SK-N-SH treated with all-trans-retinoic acid at 6 μM for 48 hours (cell line): ENCODE measurements around the gene TACO1.

Source experiments
- ATAC-seq: fragments of 200-7000 bp; cut with Tn5 transposase; 3 replicates; pipeline ENCODE4 v1.9.1; 2020; ENCODE audit warnings: mild to moderate bottlenecking, moderate library complexity
- ARNTL ChIP-seq: fragments of 450-650 bp; formaldehyde crosslinking; IDR thresholded peaks from 2 replicates; pipeline ENCODE4 v1.5.0; 2020; ENCODE audit warnings: low read depth, mild to moderate bottlenecking, moderate library complexity, borderline replicate concordance
- BACH2 ChIP-seq: fragments of 250-450 bp; sonication (Bioruptor Pico); IDR thresholded peaks from 2 replicates; pipeline ENCODE4 v1.9.0; 2021; ENCODE audit warnings: mild to moderate bottlenecking, borderline replicate concordance
- ESRRG ChIP-seq: fragments of 250-450 bp; sonication (Bioruptor Pico); IDR thresholded peaks from 2 replicates; pipeline ENCODE4 v1.6.1; 2021; ENCODE audit warnings: mild to moderate bottlenecking
- GLIS3 ChIP-seq: fragments of 250-450 bp; sonication (Bioruptor Pico); IDR thresholded peaks from 2 replicates; pipeline ENCODE4 v1.5.0; 2020; ENCODE audit warnings: mild to moderate bottlenecking, moderate library complexity
- ISL1 ChIP-seq: fragments of 250-450 bp; sonication (Bioruptor Pico); IDR thresholded peaks from 2 replicates; pipeline ENCODE4 v2.1.2; 2022; ENCODE audit warnings: mild to moderate bottlenecking, moderate library complexity
- OSR1 ChIP-seq: fragments of 250-450 bp; sonication (Bioruptor Pico); IDR thresholded peaks from 2 replicates; pipeline ENCODE4 v1.8.0; 2022; ENCODE audit warnings: moderate library complexity, mild to moderate bottlenecking, inconsistent platforms
- PPARA ChIP-seq: fragments of 250-450 bp; sonication (Bioruptor Pico); IDR thresholded peaks from 2 replicates; pipeline ENCODE4 v1.5.0; 2020; ENCODE audit warnings: mild to moderate bottlenecking, borderline replicate concordance
- RARB ChIP-seq: fragments of 250-450 bp; sonication (Bioruptor Pico); IDR thresholded peaks from 2 replicates; pipeline ENCODE4 v1.8.0; 2021; ENCODE audit warnings: mild to moderate bottlenecking, moderate library complexity
- TCF4 ChIP-seq: fragments of 250-450 bp; sonication (Bioruptor Pico); IDR thresholded peaks from 2 replicates; pipeline ENCODE4 v1.8.0; 2021; ENCODE audit warnings: mild to moderate bottlenecking, moderate library complexity, borderline replicate concordance
- TOX ChIP-seq: fragments of 250-450 bp; sonication (Bioruptor Pico); IDR thresholded peaks from 2 replicates; pipeline ENCODE4 v1.8.0; 2021; ENCODE audit warnings: mild to moderate bottlenecking, moderate library complexity, borderline replicate concordance
- ZC3H10 ChIP-seq: fragments of 250-450 bp; sonication (Bioruptor Pico); IDR thresholded peaks from 2 replicates; pipeline ENCODE4 v1.5.1; 2021; ENCODE audit warnings: mild to moderate bottlenecking, moderate library complexity
- ZFP3 ChIP-seq: fragments of 250-450 bp; sonication (Bioruptor Pico); IDR thresholded peaks from 2 replicates; pipeline ENCODE4 v1.5.0; 2020; ENCODE audit warnings: mild to moderate bottlenecking, moderate library complexity
- ZFP30 ChIP-seq: fragments of 450-650 bp; formaldehyde crosslinking; IDR thresholded peaks from 2 replicates; pipeline ENCODE4 v1.5.0; 2022; ENCODE audit warnings: mild to moderate bottlenecking, moderate library complexity
- ZNF565 ChIP-seq: fragments of 450-650 bp; formaldehyde crosslinking; conservative IDR thresholded peaks from 2 replicates; pipeline ENCODE4 v1.5.0; 2020; ENCODE audit warnings: low read depth, mild to moderate bottlenecking, moderate library complexity
- ZNF70 ChIP-seq: fragments of 450-650 bp; formaldehyde crosslinking; IDR thresholded peaks from 2 replicates; pipeline ENCODE4 v1.5.0; 2020; ENCODE audit warnings: mild to moderate bottlenecking, moderate library complexity
- ZNF8 ChIP-seq: fragments of 450-650 bp; formaldehyde crosslinking; IDR thresholded peaks from 2 replicates; pipeline ENCODE4 v1.5.0; 2020; ENCODE audit warnings: mild to moderate bottlenecking, moderate library complexity
- TF ChIP-seq, protein P1 (sequence below): fragments of 250-450 bp; sonication (Bioruptor Pico); IDR thresholded peaks from 2 replicates; pipeline ENCODE4 v1.8.0; 2020; ENCODE audit warnings: mild to moderate bottlenecking, moderate library complexity, borderline replicate concordance
- TF ChIP-seq, protein P2 (sequence below): fragments of 250-450 bp; sonication (Bioruptor Pico); IDR thresholded peaks from 2 replicates; pipeline ENCODE4 v1.5.0; 2020; ENCODE audit warnings: mild to moderate bottlenecking, moderate library complexity
- TF ChIP-seq, protein P3 (sequence below): fragments of 250-450 bp; sonication (Bioruptor Pico); IDR thresholded peaks from 2 replicates; pipeline ENCODE4 v1.5.1; 2020; ENCODE audit warnings: low read depth, mild to moderate bottlenecking, moderate library complexity
- TF ChIP-seq, protein P4 (sequence below): fragments of 250-450 bp; sonication (Bioruptor Pico); IDR thresholded peaks from 2 replicates; pipeline ENCODE4 v1.5.1; 2021; ENCODE audit warnings: mild to moderate bottlenecking, moderate library complexity

Gene TACO1

DNA sequence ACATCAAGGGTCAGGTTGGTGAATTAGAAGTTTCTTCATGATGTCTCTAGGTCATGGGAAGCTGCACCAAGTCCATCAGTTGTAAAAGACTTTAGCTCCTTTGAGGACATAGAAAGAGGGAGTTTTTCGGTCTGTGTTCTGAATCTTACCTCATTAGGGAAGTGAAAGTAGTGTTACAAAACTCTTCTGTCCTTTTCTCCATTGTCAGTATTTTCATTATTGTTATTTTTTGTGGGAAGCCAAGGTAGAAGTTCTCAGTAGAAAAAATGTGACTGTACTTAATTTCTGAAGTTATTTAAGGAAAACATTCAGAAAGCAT, 45.8 kb downstream of the TACO1 start:
- TF ChIP-seq ZC3H10 (CRISPR knock-in tag): no peak
- TF ChIP-seq OSR1 (CRISPR knock-in tag): no peak
- TF ChIP-seq TCF4 (CRISPR knock-in tag): no peak
- TF ChIP-seq, protein P1, sequence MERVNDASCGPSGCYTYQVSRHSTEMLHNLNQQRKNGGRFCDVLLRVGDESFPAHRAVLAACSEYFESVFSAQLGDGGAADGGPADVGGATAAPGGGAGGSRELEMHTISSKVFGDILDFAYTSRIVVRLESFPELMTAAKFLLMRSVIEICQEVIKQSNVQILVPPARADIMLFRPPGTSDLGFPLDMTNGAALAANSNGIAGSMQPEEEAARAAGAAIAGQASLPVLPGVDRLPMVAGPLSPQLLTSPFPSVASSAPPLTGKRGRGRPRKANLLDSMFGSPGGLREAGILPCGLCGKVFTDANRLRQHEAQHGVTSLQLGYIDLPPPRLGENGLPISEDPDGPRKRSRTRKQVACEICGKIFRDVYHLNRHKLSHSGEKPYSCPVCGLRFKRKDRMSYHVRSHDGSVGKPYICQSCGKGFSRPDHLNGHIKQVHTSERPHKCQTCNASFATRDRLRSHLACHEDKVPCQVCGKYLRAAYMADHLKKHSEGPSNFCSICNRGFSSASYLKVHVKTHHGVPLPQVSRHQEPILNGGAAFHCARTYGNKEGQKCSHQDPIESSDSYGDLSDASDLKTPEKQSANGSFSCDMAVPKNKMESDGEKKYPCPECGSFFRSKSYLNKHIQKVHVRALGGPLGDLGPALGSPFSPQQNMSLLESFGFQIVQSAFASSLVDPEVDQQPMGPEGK (CRISPR knock-in tag): no peak
- no peak for TF ChIP-seq PPARA
- TF ChIP-seq, protein P2, sequence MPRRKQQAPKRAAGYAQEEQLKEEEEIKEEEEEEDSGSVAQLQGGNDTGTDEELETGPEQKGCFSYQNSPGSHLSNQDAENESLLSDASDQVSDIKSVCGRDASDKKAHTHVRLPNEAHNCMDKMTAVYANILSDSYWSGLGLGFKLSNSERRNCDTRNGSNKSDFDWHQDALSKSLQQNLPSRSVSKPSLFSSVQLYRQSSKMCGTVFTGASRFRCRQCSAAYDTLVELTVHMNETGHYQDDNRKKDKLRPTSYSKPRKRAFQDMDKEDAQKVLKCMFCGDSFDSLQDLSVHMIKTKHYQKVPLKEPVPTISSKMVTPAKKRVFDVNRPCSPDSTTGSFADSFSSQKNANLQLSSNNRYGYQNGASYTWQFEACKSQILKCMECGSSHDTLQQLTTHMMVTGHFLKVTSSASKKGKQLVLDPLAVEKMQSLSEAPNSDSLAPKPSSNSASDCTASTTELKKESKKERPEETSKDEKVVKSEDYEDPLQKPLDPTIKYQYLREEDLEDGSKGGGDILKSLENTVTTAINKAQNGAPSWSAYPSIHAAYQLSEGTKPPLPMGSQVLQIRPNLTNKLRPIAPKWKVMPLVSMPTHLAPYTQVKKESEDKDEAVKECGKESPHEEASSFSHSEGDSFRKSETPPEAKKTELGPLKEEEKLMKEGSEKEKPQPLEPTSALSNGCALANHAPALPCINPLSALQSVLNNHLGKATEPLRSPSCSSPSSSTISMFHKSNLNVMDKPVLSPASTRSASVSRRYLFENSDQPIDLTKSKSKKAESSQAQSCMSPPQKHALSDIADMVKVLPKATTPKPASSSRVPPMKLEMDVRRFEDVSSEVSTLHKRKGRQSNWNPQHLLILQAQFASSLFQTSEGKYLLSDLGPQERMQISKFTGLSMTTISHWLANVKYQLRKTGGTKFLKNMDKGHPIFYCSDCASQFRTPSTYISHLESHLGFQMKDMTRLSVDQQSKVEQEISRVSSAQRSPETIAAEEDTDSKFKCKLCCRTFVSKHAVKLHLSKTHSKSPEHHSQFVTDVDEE (CRISPR knock-in tag): no peak
- no peak for TF ChIP-seq ISL1
- TF ChIP-seq ZNF565 (CRISPR knock-in tag): no peak
- TF ChIP-seq, protein P3, sequence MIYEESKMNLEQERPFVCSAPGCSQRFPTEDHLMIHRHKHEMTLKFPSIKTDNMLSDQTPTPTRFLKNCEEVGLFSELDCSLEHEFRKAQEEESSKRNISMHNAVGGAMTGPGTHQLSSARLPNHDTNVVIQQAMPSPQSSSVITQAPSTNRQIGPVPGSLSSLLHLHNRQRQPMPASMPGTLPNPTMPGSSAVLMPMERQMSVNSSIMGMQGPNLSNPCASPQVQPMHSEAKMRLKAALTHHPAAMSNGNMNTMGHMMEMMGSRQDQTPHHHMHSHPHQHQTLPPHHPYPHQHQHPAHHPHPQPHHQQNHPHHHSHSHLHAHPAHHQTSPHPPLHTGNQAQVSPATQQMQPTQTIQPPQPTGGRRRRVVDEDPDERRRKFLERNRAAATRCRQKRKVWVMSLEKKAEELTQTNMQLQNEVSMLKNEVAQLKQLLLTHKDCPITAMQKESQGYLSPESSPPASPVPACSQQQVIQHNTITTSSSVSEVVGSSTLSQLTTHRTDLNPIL (CRISPR knock-in tag): no peak
- TF ChIP-seq ZNF8 (CRISPR knock-in tag): no peak
- no peak for TF ChIP-seq BACH2 (CRISPR knock-in tag)
- TF ChIP-seq ESRRG (CRISPR knock-in tag): no peak
- no peak for TF ChIP-seq ZFP3 (CRISPR knock-in tag)
- TF ChIP-seq ZFP30 (CRISPR knock-in tag): no peak
- TF ChIP-seq, protein P4, sequence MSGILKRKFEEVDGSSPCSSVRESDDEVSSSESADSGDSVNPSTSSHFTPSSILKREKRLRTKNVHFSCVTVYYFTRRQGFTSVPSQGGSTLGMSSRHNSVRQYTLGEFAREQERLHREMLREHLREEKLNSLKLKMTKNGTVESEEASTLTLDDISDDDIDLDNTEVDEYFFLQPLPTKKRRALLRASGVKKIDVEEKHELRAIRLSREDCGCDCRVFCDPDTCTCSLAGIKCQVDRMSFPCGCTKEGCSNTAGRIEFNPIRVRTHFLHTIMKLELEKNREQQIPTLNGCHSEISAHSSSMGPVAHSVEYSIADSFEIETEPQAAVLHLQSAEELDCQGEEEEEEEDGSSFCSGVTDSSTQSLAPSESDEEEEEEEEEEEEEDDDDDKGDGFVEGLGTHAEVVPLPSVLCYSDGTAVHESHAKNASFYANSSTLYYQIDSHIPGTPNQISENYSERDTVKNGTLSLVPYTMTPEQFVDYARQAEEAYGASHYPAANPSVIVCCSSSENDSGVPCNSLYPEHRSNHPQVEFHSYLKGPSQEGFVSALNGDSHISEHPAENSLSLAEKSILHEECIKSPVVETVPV (CRISPR knock-in tag): no peak
- TF ChIP-seq ZNF70 (CRISPR knock-in tag): no peak
- ATAC-seq: no peak

DNA sequence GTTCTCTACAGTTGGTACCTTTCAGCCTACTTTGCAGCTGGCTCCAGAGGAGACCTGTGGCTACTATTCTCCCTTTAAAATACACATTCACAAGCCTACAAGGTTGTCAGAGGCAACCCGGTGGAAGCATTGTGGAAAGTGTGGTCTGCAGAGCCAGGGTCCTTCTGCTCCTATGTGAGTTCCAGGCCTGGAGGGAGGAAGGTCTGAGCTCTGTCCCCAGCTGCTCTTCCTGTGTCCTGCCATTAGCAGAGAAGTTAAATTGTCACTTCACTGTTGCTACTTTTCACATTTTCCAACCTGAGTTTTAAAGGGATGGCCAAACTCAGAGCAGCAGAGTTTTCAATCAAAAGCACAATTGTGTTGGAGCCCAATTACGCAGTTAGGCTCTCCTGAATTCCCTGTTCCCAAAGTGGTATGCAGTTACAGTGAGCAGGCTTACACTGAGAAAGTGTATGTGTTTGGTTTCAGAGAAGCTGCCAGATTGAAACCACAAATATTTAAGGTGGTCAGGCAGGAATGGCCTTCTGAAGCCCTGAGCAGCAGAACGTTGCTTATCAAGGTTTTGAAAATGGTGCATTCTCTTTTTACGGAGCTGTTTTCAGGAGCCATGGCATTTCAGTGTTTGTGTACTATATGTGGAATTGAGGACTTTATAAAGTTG, 46.5 kb downstream of the TACO1 start:
- peak; percentile 86 for ATAC-seq
- TF ChIP-seq ZFP3 (CRISPR knock-in tag) (no peak), ZNF565 (CRISPR knock-in tag) (no peak), ARNTL (CRISPR knock-in tag) (no peak), ZNF70 (CRISPR knock-in tag) (no peak), GLIS3 (CRISPR knock-in tag) (no peak), ZFP30 (CRISPR knock-in tag) (no peak), OSR1 (CRISPR knock-in tag) (no peak), ISL1 (no peak), RARB (CRISPR knock-in tag) (no peak), TOX (CRISPR knock-in tag) (no peak), TCF4 (CRISPR knock-in tag) (no peak)
- TF ChIP-seq, protein P2 (CRISPR knock-in tag): no peak
